ENCODE measurements around the gene NKAIN2.

DNA sequence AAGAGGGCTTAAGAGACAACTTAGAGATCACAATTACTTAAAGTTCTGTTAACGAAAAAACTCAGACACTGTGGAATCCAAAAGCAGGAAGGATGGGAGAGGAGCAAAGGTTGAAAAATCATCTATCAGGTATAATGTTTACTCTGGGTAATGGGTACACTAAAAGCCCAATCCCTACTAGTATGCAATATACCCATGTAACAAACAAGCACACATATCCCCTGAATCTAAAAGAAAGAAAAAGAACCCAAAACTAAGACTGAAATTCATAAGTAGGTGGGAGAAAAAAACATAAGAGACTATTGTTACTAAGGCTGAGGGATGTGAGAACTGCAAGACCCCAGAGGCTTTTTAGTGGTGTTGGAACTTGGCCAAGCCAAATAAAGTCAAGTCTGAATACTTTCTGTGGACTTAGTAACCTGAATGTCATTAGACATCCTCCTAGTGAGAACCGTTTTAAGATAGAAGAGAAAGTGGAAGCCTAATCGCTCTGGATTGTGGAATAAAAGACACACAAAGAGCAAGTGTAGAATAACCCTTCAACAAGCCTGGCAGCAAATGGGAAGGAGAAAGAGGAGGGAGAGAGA, 969.2 kb downstream of the NKAIN2 start:
- TF ChIP-seq, protein P1, sequence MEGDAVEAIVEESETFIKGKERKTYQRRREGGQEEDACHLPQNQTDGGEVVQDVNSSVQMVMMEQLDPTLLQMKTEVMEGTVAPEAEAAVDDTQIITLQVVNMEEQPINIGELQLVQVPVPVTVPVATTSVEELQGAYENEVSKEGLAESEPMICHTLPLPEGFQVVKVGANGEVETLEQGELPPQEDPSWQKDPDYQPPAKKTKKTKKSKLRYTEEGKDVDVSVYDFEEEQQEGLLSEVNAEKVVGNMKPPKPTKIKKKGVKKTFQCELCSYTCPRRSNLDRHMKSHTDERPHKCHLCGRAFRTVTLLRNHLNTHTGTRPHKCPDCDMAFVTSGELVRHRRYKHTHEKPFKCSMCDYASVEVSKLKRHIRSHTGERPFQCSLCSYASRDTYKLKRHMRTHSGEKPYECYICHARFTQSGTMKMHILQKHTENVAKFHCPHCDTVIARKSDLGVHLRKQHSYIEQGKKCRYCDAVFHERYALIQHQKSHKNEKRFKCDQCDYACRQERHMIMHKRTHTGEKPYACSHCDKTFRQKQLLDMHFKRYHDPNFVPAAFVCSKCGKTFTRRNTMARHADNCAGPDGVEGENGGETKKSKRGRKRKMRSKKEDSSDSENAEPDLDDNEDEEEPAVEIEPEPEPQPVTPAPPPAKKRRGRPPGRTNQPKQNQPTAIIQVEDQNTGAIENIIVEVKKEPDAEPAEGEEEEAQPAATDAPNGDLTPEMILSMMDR (IDR thresholded peaks at IDR 0.05; ENCODE audit: extremely low read depth in 1 of 2, insufficient read depth in 1 of 2, low read depth in 1 of 2, low read length in 2 of 2): no peak
- TF ChIP-seq POLR2AphosphoS5 (IDR thresholded peaks at IDR 0.05; ENCODE audit: insufficient read depth, low read depth, low read length) (no peak), POLR2A (IDR thresholded peaks at IDR 0.05; ENCODE audit: low read depth, low read length) (no peak), GATA2 (IDR thresholded peaks at IDR 0.05; ENCODE audit: insufficient read depth, insufficient read length, low read depth, low read length) (no peak), FOS (IDR thresholded peaks at IDR 0.05; ENCODE audit: borderline replicate concordance, insufficient read depth, low read length) (no peak), MYC (IDR thresholded peaks at IDR 0.05; ENCODE audit: low read depth, low read length) (no peak)
- TF ChIP-seq, protein P2, sequence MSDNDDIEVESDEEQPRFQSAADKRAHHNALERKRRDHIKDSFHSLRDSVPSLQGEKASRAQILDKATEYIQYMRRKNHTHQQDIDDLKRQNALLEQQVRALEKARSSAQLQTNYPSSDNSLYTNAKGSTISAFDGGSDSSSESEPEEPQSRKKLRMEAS (IDR thresholded peaks at IDR 0.05; ENCODE audit: insufficient read depth, insufficient read length): no peak
